GM19468 (cell line): ENCODE measurements around the gene NAT8L.

Experiments used
- ATAC-seq: cut with Tn5 transposase; IDR thresholded peaks from one replicate; pipeline ENCODE4 v1.9.1; 2021; ENCODE audit warnings: mild to moderate bottlenecking, moderate library complexity, moderate number of reproducible peaks; ENCODE audit not compliant: unreplicated experiment; ENCODE audit errors: extremely low read depth

NAT8L gene

GRCh38 chr4:2062808-2063524 is 3.8 kb downstream of the NAT8L start:
- no peak for ATAC-seq

GRCh38 chr4:2063557-2064275 is 4.6 kb downstream of the NAT8L start:
- ATAC-seq: no peak

GRCh38 chr4:2064276-2064991 is 5.3 kb downstream of the NAT8L start:
- no peak for ATAC-seq

- ATAC-seq: no peak
These were observed 6.2 kb downstream of the NAT8L start for GRCh38 chr4:2065106-2065930.

GRCh38 chr4:2066011-2066551 is 7.0 kb downstream of the NAT8L start:
- ATAC-seq: no peak

GRCh38 chr4:2066571-2067445 is 7.7 kb downstream of the NAT8L start:
- ATAC-seq: no peak

GRCh38 chr4:2067446-2068197 is 8.5 kb downstream of the NAT8L start:
- ATAC-seq: no peak

GRCh38 chr4:2068198-2068470 is 9.0 kb downstream of the NAT8L start:
- no peak for ATAC-seq

- no peak for ATAC-seq
These were observed 9.4 kb downstream of the NAT8L start for GRCh38 chr4:2068566-2068965.

- ATAC-seq: no peak
These were observed 10.2 kb downstream of the NAT8L start for GRCh38 chr4:2069161-2069971.

GRCh38 chr4:2069986-2070385 is 10.9 kb downstream of the NAT8L start:
- no peak for ATAC-seq

- no peak for ATAC-seq
These were observed 11.5 kb downstream of the NAT8L start for GRCh38 chr4:2070421-2071251.

- no peak for ATAC-seq
These were observed 12.3 kb downstream of the NAT8L start for GRCh38 chr4:2071252-2071911.

- ATAC-seq: no peak
These were observed 13.1 kb downstream of the NAT8L start for GRCh38 chr4:2071912-2072867.
